K562 treated with DMSO at 1 percent for 24 hours (cell line): ENCODE measurements around the gene MRGPRE. TPM values are rescaled to one million over a fixed set of nuclear protein-coding genes. Genes with fewer than 3 reads are reported as not detected.

ENCODE experiments used
- total RNA-seq: library from RNA; unstranded; fragments of 300-600 nt; gene quantifications from 2 replicates; pipeline ENCODE4 v1.2.3, GENCODE V29; 2022; ENCODE audit warnings: low read depth; ENCODE audit not compliant: insufficient read depth

The MRGPRE gene, protein sequence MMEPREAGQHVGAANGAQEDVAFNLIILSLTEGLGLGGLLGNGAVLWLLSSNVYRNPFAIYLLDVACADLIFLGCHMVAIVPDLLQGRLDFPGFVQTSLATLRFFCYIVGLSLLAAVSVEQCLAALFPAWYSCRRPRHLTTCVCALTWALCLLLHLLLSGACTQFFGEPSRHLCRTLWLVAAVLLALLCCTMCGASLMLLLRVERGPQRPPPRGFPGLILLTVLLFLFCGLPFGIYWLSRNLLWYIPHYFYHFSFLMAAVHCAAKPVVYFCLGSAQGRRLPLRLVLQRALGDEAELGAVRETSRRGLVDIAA
- not detected in 2 replicates for total RNA-seq

DNA sequence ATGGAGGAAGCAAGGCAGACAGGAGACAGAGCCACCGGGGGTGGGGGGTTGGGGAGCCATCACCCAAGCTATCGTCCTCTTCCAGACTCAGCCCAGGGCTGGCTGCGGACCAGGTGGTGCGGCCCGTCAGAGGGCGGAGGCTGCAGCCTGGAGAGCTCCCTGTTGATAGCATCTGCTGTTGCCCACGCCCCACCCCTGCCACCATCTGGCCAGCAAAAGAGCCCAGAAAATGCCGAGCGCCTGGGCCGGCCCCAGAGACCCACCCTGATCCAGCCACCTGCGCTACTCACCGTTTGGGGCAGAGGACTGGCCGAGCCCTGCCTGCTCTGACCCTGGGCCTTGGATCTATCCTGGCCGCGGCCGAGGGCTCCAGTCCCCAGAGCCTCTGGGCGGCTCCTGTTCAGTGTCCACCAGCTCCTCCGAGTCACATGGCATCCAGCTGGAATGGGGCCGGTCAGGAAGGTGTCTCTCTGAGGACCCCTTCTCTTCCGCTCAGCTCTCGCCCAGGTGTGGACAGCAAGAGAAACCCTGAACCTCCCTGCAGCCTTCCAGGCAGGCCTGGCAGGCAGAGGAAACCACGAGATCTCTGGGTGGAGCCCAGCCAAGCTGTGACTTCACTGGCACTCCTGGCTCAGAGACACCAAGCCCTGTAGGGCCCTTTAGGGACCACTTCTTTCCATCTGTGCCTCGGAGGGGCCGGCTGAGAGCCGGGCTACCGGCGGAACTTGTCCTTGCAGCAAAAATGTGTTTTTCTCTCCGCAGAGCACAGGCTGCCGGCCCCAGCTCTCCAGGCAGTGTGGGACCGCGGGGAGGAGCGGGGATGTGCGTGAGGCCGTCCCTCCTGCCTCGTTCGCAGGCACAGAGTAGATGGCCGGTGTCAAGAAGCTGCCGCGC, at the start of gene MRGPRE:
TSS of gene MRGPRE (minus strand) at position 567 of the 894 bp plus-strand sequence. CDS start 3,618 bp downstream, outside the sequence.

DNA sequence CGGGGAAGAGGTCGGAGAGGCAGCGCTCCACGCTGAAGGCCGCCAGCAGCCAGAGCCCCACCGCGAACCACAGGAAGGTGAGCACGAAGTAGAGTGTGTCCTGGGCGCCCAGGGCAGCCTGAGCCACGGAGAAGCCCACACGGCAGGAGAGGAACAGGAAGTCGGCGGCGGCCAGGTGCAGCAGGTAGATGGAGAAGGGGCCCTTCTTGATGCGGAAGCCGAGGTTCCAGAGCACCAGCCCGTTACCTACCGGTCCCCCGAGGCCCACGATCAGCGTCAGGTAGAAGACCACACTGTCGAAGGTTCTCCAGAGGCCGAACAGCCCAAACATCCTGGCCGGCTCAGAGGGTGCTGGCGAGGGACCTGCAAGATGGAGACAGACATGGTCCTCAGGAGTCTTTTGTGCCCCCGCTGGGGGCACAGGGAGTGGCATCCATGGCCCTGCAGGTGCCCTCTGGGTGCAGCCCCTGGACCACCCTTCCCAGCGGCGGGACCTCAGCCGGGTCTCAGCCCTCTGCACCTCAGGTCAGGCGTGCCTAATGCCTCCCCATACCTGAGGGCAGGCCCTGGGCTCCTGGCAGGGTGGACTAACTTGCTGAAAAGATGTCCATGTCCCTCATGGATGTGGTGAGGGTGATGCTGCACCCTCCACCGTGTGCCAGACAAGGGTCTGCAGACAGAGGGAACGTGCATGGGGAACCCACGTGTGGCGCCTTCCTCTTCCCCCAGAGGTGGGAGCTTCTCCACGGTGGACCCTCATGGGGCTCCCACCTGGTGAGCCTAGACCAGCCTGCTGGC, 13.5 kb downstream of the MRGPRE start, which contains the start of gene MRGPRG:
TSS of gene MRGPRG (minus strand) at position 331 of the 798 bp plus-strand sequence. CDS start at position 331, 0 bp downstream.

Other genes with a start within 250 kb of the MRGPRE start
- 107 and 120 TPM in 2 replicates for gene NAP1L4, start 240.1 kb downstream of the MRGPRE start, total RNA-seq
- 164 and 175 TPM in 2 replicates for gene CARS1, start 175.0 kb downstream of the MRGPRE start, total RNA-seq
- gene OSBPL5, start 67.1 kb downstream of the MRGPRE start, total RNA-seq, result 10.1 and 11.7 TPM in 2 replicates
- gene MRGPRG, start 13.6 kb downstream of the MRGPRE start, total RNA-seq, result not detected in 2 replicates
- gene ZNF195, start 146.7 kb upstream of the MRGPRE start, total RNA-seq, result 12.1 and 18.5 TPM in 2 replicates